Right renal cortex interstitium (tissue), 3 donors: Measurements from ENCODE around the gene OSBPL6. TPM values are rescaled to one million over a fixed set of nuclear protein-coding genes. Genes with fewer than 3 reads are reported as not detected.

Experiments
- DNase-seq, 3 donors: peaks; one replicate each; pipeline ENCODE4 v3.0.0-alpha.2; 2013; ENCODE audit warnings: low read depth in 3 of 3, low spot score in 2 of 3
- polyA plus RNA-seq, 3 donors: library from polyadenylated mRNA; unstranded; fragments of 120-200 nt; gene quantifications; one replicate each; pipeline ENCODE4 v1.2.1, GENCODE V29; 2013; ENCODE audit not compliant: insufficient read length in 3 of 3

OSBPL6 gene
- polyA plus RNA-seq, 3 donors = 5.2 to 5.9 (median 5.3) TPM

DNA sequence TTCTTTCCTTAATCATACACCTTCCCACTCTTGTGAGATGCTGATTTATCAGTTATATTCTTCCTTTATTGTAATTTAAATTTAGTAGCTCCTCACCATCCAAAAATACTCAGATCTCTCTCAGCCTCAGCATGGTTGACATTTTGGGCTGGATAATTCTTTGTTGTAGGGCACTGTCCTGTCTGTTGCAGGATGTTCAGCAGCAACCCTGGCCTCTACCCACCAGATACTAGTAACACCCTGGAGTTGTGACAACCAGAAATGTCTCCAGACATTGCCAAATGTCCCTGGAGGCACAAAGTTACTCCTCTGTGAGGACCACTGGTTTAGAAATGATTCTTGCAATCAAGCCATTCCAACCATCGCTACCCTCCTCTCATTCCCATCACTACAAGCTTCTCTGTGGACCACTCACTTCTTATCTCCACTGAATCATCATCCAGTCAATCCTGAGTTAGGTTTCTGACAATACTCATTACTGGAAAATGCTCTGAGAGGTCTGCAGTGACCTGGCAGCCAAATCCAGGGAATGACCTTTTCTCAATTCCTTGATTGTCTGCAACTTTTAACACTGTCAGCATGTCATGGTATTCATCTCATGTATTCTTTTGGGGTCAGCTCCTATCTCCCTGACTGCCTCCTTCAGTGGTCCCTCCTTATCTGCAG, 43.3 kb downstream of the OSBPL6 start:
- DNase-seq = no peak

GRCh38 chr2:178238154-178238521, 43.8 kb downstream of the OSBPL6 start:
- DNase-seq = no peak

- DNase-seq = no peak
These were observed 44.4 kb downstream of the OSBPL6 start for GRCh38 chr2:178238750-178239149.

DNA sequence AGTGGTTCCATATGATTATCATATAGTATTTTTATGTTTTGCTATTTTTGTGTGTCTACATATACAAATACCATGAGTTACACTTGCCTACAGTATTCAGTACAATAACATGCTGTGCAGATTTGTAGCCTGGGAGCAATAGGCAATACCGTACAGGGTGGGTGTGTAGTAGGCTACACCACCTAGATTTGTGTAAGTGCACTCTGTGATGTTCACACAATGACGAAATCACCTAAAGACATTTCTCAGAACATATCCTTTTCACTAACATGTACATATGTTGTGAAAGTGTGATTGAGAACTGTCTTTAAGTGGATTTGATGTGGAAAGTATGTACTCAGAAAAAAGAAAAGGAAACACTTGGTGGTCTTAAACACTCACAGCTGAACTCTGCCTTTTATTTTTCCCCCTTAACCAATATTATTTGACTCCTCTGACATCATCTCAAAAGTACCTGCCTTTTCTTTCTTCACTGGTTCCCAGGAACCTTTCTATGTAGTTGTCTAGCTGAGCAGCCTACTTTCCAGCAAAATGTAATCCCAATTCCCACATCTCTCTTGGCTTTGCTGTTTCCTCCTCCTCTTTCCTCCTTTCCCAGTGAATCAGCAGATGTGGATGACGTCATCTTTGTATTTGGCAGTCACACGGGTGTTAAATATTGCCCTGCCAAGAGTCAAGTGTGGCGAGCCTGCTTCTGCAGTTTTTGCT, 47.7 kb downstream of the OSBPL6 start:
- DNase-seq = peak in 1 of 3 donors; percentile 44

DNA sequence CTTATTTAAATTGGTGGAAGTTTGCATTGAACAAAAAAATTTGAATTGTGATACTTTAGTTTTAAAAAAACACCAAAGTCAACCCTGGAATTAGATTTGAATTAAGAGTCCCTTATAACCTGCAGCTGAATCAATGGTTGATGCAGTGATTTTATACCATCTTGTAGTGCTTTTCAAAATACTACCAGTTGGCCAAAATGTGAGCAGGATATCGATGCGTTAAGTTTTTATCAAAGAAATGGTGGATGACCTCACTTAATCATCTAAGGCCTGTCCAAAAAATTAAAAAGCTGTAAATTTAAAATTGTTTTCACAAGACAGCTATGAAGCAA, 48.2 kb downstream of the OSBPL6 start:
- no peak for DNase-seq

DNA sequence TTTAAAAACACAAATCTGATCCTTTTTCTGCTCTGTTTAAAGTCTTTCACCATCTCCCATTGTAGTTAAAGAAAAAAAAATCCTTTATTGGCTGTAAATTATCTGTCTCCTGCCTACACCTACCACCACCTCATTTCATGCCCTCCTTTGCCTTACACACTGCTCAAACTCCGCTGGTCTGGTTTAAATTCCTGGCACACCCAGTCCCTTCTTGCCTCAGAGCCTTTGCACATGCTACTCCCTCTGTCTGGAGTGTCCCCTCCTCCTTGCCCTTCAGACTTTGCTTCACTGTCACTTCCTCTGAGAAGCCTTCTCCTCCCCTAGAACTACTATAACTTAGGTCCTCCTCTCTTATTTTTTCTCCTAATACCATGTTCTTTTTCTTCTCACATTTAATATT, 49.6 kb downstream of the OSBPL6 start:
- no peak for DNase-seq

DNA sequence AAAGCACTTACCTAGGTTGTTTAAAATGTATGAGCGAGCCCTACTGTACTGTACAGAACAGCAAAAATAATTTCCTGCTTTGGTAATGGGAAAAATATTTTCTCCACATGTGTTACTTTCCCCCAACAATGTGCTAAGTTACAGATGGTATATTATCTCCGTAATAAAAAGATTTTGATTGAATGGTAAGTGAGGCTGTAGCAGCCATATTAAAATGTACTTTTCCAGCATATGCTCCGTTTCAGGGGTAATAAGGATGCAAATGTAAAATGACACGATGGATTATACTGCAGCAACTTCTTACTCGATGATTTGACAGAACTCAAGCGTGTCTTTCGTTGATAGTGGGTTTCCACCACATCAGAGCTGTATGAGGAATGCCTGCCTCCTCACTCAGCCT, 50.5 kb downstream of the OSBPL6 start:
- DNase-seq = no peak

DNA sequence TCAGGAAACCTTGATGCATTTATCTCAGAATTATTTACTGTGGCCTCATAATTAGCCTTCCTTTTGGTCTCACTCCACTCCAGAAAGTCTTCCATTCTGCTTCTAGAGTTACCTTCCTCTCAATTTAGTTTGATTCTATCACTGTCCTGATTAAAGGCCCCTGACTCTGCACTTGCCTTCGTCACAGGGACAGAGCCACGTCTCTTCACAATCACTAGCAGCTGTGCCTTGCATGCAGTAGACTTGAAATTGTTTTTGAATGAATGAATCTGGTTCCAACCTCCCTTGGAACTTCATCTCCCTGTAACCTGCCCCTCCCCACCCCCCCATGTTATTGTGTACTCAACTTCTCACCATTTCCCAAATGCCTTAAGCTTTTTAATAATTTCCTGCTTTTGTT, 52.4 kb downstream of the OSBPL6 start:
- DNase-seq = no peak

- DNase-seq = no peak
These were observed 52.9 kb downstream of the OSBPL6 start for GRCh38 chr2:178247250-178247649.

GRCh38 chr2:178250429-178250828, 56.1 kb downstream of the OSBPL6 start:
- no peak for DNase-seq

GRCh38 chr2:178251151-178251955, 57.0 kb downstream of the OSBPL6 start:
- no peak for DNase-seq

- DNase-seq = no peak
These were observed 62.2 kb downstream of the OSBPL6 start for GRCh38 chr2:178256382-178257042.

GRCh38 chr2:178257127-178257526, 62.8 kb downstream of the OSBPL6 start:
- no peak for DNase-seq

- DNase-seq = no peak
These were observed 64.6 kb downstream of the OSBPL6 start for GRCh38 chr2:178258916-178259315.

DNA sequence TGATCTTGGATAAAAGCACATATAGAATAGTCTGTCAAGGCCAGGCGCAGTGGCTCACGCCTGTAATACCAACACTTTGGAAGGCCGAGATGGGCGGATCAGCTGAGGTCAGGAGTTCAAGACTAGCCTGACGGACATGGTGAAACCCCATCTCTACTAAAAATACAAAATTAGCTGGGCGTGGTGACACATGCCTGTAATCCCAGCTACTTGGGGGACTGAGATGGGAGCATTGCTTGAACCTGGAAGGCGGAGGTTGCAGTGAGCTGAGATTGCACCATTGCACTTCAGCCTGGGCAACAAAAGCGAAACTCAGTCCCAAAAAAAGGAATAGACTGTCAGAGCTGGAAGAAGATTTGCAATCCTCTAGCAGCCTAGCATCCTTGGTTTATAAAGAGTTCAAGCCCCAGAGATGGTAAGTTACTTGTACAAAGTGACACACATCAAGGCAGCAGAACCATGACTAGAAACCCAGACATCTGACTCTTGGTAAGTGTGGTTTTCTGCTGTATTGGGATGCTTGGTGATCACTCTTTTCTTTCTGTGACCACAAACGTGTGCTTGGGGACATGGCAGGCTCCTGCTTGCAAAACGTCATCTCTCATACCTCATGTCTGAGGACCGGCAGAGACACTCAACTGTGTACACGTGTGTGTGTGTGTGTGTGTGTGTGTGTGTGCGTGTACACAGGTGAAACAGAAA, 69.0 kb downstream of the OSBPL6 start:
- no peak for DNase-seq

GRCh38 chr2:178264211-178264610, 69.9 kb downstream of the OSBPL6 start:
- no peak for DNase-seq

DNA sequence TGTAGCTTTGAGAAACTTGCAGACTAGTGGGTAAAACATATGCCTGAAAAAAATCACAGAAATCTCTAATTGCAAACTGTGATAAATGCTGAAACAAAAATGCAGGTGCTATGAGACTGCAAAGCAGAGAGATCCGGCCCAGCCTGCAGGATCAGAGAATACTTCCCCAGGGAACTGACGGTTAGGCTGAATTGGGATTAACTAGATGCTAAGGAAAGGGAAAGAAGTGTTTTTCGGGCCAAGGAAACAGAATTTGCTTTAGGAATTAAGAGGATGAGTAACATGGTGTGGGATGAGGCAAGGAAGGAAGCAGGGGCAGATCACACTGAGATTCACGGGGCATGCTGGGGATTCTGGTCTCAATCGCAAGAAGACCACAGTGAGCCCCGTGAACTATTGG, 71.5 kb downstream of the OSBPL6 start:
- no peak for DNase-seq

- DNase-seq = no peak
These were observed 72.1 kb downstream of the OSBPL6 start for GRCh38 chr2:178266445-178266844.

- no peak for DNase-seq
These were observed 73.3 kb downstream of the OSBPL6 start for GRCh38 chr2:178267660-178268059.

DNA sequence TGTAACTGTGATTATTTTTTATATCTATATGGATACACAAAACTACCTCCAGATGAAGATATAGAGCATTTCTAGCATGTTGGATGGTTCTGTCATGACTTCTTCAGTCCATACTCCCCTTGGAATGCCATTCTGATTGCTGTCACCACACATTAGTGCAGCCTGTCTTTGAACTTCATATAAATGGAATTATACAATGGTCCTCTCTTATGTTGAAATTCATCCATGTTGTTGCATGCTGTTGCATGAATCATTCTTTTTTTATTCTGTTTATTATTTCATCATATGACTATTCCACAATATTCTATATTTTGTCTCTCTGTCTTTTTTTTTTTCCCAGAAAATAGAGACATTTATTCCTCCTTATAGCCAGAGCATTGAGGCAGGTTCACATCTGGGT, 74.1 kb downstream of the OSBPL6 start:
- DNase-seq = no peak
